Erythroblast (primary cell): ENCODE measurements around the gene DDX31.

Source experiments
- DNase-seq, 2 experiments: peaks; one replicate each; lab custom pipeline; 2025; lab: John Stamatoyannopoulos, UW
- GATA1 ChIP-seq: IDR thresholded peaks from 2 replicates; pipeline ENCODE4 v1.6.1; 2011; ENCODE audit warnings: low read depth, mild to moderate bottlenecking, control low read depth, low read length, moderate library complexity
- POLR2A ChIP-seq: IDR thresholded peaks from 2 replicates; pipeline ENCODE4 v1.6.1; 2011; ENCODE audit warnings: mild to moderate bottlenecking, low read length

The DDX31 gene

DNA sequence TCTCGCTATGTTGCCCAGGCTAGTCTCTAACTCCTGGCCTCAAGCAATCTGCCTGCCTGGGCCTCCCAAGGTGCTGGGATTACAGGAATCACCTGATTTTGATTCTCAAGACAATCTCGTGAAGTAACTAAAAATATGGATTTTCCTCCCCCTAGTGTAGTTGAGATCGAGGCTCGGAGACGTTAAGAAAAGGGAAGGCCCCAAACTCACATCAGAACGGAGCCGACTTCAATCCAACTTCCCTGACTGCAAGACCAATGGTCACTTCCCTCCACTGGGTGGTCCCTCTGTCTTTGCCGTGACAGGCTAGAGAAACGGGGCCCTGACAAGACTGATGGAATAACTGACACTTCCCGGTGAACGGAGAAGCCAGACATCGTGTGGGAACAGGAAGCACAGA lies 59.1 kb downstream of the DDX31 start:
- TF ChIP-seq POLR2A (no peak), GATA1 (no peak)
- DNase-seq, result no peak

DNA sequence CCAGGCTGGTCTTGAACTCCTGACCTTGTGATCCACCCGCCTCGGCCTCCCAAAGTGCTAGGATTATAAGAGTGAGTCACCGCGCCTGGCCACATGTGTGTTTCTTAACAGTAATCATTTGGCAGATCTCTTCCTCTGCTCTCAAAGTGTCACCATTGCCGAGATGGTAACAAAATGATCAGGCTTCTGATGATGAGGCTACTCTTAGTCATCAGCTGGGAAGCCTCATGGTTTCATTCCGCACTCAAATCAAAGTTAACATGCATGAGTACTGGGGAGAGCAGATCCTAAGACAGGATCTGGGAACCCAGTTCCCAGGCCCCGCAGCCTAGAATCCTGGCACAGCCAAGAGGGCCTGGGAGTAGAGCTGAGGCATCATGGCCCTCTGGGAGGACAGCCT lies 60.0 kb downstream of the DDX31 start:
- peak in 1 of 2 experiments; percentile 9 for DNase-seq

DNA sequence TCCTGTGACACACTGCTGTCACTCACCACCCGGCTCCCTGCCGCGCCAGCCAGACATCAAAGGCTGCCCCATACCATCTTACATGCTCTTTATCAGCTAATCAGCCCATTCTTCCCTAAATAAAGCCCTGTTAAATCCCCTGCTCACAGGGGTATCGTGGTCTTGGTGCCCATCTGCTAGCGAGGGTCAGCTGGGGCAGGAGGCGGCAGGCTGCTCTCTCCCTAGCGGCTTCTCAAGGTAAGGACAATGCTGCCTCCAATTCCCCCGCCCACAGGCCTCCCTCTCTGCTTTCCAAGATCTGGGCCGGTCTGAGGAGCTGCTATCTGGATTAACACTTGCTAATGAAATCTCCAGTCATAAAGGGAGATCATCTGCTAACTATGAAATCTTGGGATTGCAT lies 60.6 kb downstream of the DDX31 start:
- no peak for TF ChIP-seq GATA1
- TF ChIP-seq POLR2A, result no peak
- no peak for DNase-seq

More for the DNA sequence above, 60.0 kb downstream of the DDX31 start:
- TF ChIP-seq GATA1 (no peak), POLR2A (no peak)

DNA sequence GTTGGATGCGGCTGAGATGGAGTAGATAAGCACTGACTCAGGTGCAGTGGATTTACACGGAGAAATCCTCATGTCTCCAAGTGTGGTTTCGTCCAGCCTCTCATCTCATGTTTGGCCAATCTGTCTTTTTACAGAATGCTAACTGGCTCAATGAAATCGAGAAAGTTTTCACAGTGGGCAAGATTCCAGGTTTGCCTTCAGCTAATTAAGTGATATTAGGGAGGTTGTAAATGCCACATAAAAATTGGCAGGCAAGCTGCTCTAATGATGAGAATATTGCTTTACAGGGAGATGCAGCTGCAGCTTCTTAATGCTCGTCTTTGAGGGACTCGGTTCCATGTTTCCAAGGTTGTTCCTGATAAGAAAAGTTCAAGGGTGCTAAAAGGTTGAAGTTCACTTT lies 63.7 kb downstream of the DDX31 start:
- TF ChIP-seq GATA1 (no peak), POLR2A (no peak)
- no peak for DNase-seq

DNA sequence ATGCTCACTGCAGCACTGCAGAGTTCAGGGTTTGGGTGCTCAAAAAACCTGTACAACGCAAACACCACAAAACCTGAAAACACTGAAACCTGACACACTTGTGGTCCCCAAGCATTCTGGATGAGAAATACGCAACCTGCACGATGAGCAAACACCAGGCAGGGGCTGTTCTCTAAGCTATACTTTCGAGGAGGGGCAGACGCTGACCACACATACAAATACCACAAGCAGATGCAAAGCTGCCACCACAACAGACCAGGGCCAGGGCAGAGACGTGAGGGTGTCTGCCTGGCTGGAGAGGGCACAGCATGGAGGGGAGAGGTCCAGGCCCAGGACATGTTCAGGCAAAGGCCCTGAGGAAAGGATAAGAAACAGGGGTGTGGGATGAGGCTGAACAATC lies 64.4 kb downstream of the DDX31 start:
- no peak for DNase-seq
- TF ChIP-seq POLR2A, result no peak
- TF ChIP-seq GATA1, result no peak

DNA sequence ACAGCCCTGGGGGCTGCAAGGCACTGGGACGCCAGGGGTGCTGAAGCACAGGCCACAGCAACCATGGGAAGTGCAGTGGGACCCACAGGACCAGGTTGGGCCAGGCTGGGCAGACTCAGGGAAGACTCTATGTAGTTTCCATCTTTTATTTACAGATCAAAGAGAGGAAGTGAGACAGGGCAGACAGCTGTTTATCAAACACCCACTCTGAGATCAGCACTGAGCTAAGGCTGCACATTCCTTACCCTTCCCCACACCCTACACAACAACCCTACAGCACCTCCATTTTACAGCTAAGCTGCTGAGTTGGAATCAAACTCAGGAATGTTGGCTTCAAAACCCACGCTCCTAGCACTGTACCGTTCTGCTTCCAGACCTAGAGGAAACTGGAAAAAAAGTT lies 67.6 kb downstream of the DDX31 start:
- no peak for TF ChIP-seq POLR2A
- TF ChIP-seq GATA1, result no peak
- no peak for DNase-seq

DNA sequence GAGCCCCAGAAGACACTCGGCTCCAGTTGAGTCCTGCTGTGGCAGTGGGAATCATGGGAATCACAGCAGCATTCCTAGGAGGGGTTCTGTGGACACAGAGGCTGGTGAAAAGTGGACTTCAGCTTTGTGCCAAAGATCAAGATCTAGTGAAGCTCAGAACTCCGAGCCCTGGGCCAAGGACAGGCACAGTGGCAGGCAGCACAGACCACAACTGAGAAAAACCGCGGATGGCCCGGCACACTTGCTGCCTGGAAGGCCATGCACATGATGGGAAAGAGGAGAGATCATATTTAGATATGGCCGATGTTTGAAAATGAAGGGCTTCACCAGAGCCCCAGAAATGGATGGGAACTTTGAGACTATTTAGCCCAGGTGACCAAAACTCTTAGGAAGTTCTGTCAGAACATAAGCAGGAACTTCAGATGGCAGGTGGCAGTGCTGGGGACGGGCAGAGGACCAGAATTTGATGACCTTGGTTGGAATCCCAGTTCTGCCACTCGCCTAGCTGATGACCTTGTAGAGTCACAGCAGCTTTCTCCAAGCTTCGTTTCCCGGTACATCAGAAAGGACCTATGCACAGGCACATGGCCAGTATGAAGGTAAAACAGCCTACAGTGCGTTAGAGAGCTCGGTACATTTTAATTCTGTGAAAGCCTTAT lies 69.3 kb downstream of the DDX31 start:
- DNase-seq, result no peak
- TF ChIP-seq GATA1 (no peak), POLR2A (no peak)

DNA sequence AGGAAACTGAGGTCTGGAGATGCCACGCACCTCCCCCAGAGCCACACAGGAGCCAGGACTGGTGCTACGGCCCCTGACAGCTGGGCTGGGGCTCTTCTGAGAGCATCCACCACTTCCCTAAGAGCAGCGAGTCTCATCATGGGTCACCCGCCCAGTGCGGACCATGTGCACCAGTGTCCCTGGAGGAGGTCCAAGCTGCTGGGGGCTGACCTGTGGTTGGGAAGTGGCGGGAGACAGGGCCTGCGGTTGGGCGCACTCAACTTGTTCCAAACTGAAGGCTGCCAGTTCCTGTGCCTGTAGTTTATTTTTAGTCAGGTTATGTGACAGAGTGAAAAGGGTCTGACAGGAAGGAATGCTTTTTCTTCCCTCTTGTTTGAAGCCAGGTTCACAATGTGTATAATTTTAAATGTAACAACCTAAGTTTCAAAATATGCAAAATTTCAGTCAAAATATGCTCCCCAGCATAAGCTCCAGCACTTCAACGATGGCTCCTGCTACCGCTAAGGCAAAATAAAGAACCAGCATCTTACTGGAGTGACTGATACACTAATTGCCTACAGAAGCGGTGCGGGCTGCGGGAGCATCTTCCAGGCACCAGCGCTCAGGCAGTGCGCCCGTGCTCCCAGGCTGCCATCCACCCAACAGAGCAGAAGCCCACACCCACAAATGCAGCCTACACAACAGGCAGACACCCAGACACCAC lies 72.6 kb downstream of the DDX31 start:
- no peak for DNase-seq
- no peak for TF ChIP-seq GATA1
- TF ChIP-seq POLR2A, result no peak

DNA sequence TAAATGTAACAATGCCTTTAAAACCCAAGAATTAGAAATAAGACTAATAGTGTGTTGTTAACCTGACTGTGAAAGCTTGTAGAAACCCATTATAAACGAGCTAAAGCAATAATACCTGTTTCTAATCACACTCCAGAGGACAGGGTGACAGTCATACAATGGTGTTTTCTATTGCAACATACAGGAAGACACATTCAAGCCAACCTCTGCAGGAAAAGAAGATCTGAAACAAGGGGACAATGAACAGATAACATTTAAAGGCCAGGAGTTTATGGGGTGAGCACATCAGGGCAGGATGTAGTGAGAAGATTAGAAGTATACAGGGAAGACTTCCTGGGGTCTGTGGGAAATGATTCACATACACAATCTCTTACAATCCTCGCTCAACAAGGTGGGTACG lies 73.6 kb downstream of the DDX31 start:
- TF ChIP-seq POLR2A (no peak), GATA1 (no peak)
- DNase-seq, result no peak

DNA sequence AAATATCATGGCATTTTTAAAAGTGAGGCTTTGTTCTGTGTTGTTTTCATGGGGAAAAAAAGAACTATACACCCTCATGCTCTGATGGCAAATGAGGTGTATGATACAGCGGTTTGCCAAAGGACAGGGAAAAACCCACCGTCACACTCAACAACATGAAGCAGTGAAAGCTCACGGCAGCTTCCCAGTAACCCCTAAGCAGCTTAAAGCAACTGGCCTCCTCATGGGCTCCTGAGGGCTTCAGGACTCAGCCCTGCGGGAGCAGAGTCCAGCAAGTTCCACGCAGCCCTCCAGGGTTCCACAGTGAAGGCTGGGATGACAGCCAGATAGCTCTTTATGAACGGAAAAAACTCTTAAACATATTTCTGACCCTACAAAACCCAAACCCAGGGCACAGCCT lies 74.5 kb downstream of the DDX31 start:
- no peak for DNase-seq
- TF ChIP-seq POLR2A, result no peak
- no peak for TF ChIP-seq GATA1

DNA sequence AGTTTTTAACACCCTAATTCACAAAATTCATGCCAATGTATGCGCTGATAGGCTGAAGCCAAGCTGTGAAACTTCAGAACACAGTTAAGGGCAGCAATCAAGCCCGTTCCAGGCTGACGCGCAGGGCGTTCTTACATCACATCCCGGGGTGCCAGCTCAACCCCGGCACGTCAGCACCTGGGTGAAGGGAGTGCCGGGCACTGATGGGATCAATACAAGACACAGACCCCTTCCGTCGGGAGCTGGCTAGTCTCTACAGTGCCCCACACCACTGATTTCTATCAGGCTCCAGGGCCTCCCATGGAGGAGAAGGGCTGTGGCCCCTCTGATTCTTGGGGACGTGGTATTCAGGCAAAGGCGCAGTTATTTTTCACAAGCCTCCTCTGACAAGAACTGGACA lies 75.4 kb downstream of the DDX31 start:
- DNase-seq, result no peak
- no peak for TF ChIP-seq POLR2A

DNA sequence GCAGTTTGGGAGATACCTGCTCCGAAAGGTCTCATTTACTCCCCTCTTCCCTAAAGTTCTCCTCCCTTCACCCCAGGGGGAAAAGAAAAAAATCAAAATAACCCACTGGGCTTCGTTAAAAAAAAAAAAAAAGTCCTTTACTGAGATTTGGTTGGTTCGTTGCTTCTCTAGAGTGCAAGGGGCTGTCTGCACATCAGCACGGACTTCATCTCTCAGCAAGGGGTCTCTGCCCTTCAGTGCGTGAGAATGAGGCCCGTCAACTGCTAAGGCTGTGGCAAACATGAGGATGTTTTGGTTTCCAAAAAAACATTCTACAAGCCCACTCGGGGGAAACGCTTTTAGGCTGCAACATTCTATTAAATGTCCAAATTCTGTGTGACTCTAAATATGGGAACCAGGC lies 77.3 kb downstream of the DDX31 start:
- TF ChIP-seq GATA1 (no peak), POLR2A (no peak)
- no peak for DNase-seq

DNA sequence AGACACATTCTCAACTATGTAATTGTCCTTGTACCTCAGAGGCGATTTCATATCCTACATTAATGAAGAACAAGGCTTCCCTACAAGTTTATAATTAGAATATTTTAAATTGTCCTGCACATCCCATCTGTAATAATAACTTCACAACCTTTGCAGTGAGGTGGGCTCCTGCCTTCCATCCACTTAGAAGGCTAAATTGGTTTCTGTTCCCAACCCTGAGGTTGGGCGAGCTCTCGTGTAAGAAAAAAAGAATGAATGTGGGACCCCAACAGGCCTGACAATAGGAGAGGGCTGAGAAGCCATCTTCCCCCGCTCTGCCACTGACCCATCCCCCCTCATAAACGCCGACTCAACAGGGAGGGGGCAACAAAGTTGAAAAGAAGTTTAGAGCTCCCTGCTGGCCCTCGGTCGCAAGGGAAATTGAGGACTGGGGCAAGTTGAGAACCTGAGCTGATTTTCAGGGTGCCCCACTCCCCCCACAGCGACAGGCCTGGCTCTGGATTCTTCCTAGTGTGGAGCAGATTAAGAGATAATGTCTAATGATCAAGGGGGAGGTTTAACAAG lies 78.0 kb downstream of the DDX31 start:
- DNase-seq, result no peak
- TF ChIP-seq GATA1 (no peak), POLR2A (no peak)

DNA sequence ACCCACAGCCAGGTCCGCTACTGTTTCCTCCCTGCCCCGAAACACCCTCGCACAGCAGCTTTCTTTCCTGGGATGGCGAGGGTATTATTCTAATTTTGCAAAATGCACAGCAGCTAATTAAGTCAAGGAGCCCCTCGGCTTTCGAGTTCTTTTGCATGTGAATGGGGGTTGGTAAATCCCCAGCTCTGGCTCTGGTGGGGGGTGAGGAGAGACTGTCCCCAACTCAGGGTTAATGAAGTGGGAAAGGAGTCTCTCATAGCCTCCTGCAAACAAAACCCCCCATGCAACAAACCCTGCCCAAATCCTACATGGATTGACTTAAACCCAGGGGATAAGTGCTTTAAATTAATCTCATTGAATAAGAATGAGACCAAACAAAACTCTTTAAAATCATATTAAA lies 78.5 kb downstream of the DDX31 start:
- TF ChIP-seq GATA1, result no peak
- TF ChIP-seq POLR2A, result no peak
- no peak for DNase-seq
